Fibroblast of skin of abdomen (primary cell): ENCODE results near the gene TIMM50. TPM values are rescaled to one million over a fixed set of nuclear protein-coding genes. Genes with fewer than 3 reads are reported as not detected.
"Not testable (repeated sequence)": the region's sequence is repeated elsewhere in the genome, so short reads cannot be mapped to it uniquely, and the experiment has no call there.

Experiments
- DNase-seq: peaks from one replicate; pipeline ENCODE4 v3.0.0-alpha.2; 2013
- polyA plus RNA-seq, 2 experiments: library from polyadenylated mRNA; unstranded; fragments of 120-200 nt; gene quantifications; one replicate each; pipeline ENCODE4 v1.2.1, GENCODE V29; 2013; ENCODE audit not compliant: insufficient read length in 2 of 2

Gene TIMM50
- polyA plus RNA-seq (2013, experiment 1 of 2; ENCODE audit: insufficient read length), result 75.7 TPM
- polyA plus RNA-seq (2013, experiment 2 of 2; ENCODE audit: insufficient read length), result 78.2 TPM

GRCh38 chr19:39480337-39481228, at the start of gene TIMM50:
Gene TIMM50 (plus strand): TSS chr19:39480838. CDS start chr19:39480854, 16 bp downstream.
- DNase-seq, result peak; percentile 94

GRCh38 chr19:39432677-39433025, 48.0 kb upstream of the TIMM50 start:
- no peak for DNase-seq

GRCh38 chr19:39433480-39434079, 47.1 kb upstream of the TIMM50 start:
- no peak for DNase-seq

- DNase-seq, result no peak
Measured at GRCh38 chr19:39434123-39435076, 46.2 kb upstream of the TIMM50 start.

GRCh38 chr19:39435499-39436349, 44.9 kb upstream of the TIMM50 start, which contains the start of gene RPS16:
Gene RPS16 (minus strand): TSS chr19:39435949. CDS start chr19:39435895, 54 bp downstream.
- peak; percentile 98 for DNase-seq

- no peak for DNase-seq
Measured at GRCh38 chr19:39436350-39436716, 44.3 kb upstream of the TIMM50 start.

GRCh38 chr19:39438270-39438934, 42.2 kb upstream of the TIMM50 start:
- peak; percentile 35 for DNase-seq

- DNase-seq, result no peak
Measured at GRCh38 chr19:39444598-39445195, 35.9 kb upstream of the TIMM50 start.

- peak; percentile 96 for DNase-seq
Measured at GRCh38 chr19:39445196-39446111, 35.2 kb upstream of the TIMM50 start, which contains the start of gene SUPT5H. Gene SUPT5H (plus strand): TSS chr19:39445582. CDS start chr19:39445891, 309 bp downstream.

- no peak for DNase-seq
Measured at GRCh38 chr19:39446365-39447084, 34.1 kb upstream of the TIMM50 start.

GRCh38 chr19:39448271-39448670, 32.4 kb upstream of the TIMM50 start:
- peak; percentile 33 for DNase-seq

GRCh38 chr19:39449116-39449797, 31.4 kb upstream of the TIMM50 start:
- DNase-seq, result no peak

- not testable (repeated sequence) for DNase-seq
Measured at GRCh38 chr19:39451257-39451656, 29.4 kb upstream of the TIMM50 start.

- no peak for DNase-seq
Measured at GRCh38 chr19:39463403-39463802, 17.2 kb upstream of the TIMM50 start.

GRCh38 chr19:39465956-39466747, 14.5 kb upstream of the TIMM50 start:
- no peak for DNase-seq

- no peak for DNase-seq
Measured at GRCh38 chr19:39467941-39468340, 12.7 kb upstream of the TIMM50 start.

- DNase-seq, result no peak
Measured at GRCh38 chr19:39469036-39469435, 11.6 kb upstream of the TIMM50 start.
